Smooth muscle cell (in vitro differentiated cells): ENCODE results near the gene TREH. TPM values are rescaled to one million over a fixed set of nuclear protein-coding genes. Genes with fewer than 3 reads are reported as not detected.

Source experiments
- DNase-seq: peaks from one replicate; lab custom pipeline; 2025; ENCODE audit not compliant: unreplicated experiment; lab: John Stamatoyannopoulos, UW
- H2AFZ ChIP-seq: fragments of 200-600 bp; sonication (generic); 2 replicates; pipeline ENCODE4 v1.6.0; 2016; ENCODE audit warnings: antibody characterized with exemption, low read depth, mild to moderate bottlenecking
- H3F3A ChIP-seq: fragments of 200-600 bp; sonication (generic); 2 replicates; pipeline ENCODE4 v1.6.0; 2017; ENCODE audit warnings: antibody characterized with exemption, low read depth
- H3K27ac ChIP-seq: fragments of 200-600 bp; sonication (generic); 2 replicates; pipeline ENCODE4 v1.5.1; 2016; ENCODE audit warnings: low read depth, mild to moderate bottlenecking
- H3K27me3 ChIP-seq: fragments of 200-600 bp; sonication (generic); 2 replicates; pipeline ENCODE4 v1.6.1; 2016; ENCODE audit warnings: low read depth, mild to moderate bottlenecking
- H3K36me3 ChIP-seq: fragments of 200-600 bp; sonication (generic); 2 replicates; pipeline ENCODE4 v1.5.1; 2016; ENCODE audit warnings: low read depth
- H3K4me1 ChIP-seq: fragments of 200-600 bp; sonication (generic); 2 replicates; pipeline ENCODE4 v1.5.1; 2016; ENCODE audit warnings: low read depth
- H3K4me2 ChIP-seq: fragments of 200-600 bp; sonication (generic); 2 replicates; pipeline ENCODE4 v1.6.0; 2016; ENCODE audit warnings: mild to moderate bottlenecking
- H3K4me3 ChIP-seq: fragments of 200-600 bp; sonication (generic); 2 replicates; pipeline ENCODE4 v1.5.1; 2016; ENCODE audit warnings: mild to moderate bottlenecking
- H3K79me2 ChIP-seq: fragments of 200-600 bp; sonication (generic); 2 replicates; pipeline ENCODE4 v1.6.0; 2016; ENCODE audit warnings: low read depth, mild to moderate bottlenecking
- H3K9ac ChIP-seq: fragments of 200-600 bp; sonication (generic); 2 replicates; pipeline ENCODE4 v1.6.0; 2016; ENCODE audit warnings: low read depth
- H3K9me3 ChIP-seq: fragments of 200-600 bp; sonication (generic); replicated peaks from 2 replicates; pipeline ENCODE4 v1.5.1; 2016; ENCODE audit warnings: low read depth
- H4K20me1 ChIP-seq: fragments of 200-600 bp; sonication (generic); 2 replicates; pipeline ENCODE4 v1.6.0; 2016; ENCODE audit warnings: low read depth
- WGBS: methylation state at CpG from one replicate; pipeline ENCODE4 v1.1.7; 2016; ENCODE audit warnings: low lambda C conversion rate; 5-methylcytosine and 5-hydroxymethylcytosine counted together
- polyA plus RNA-seq: library from polyadenylated mRNA; unstranded; fragments of >200 nt; fragmentation: Nextera tagmentation; extraction: Ambion mirVana; gene quantifications from 2 replicates; pipeline ENCODE4 v1.2.1, GENCODE V29; 2016
- total RNA-seq: library from RNA; depleted of rRNA; stranded (reverse); fragments of >200 nt; gene quantifications from 2 replicates; pipeline ENCODE4 v1.2.3, GENCODE V29; 2014
- TF ChIP-seq, protein P1 (sequence below): fragments of 200-600 bp; sonication (generic); IDR thresholded peaks from 2 replicates; pipeline ENCODE4 v1.5.1; 2017; ENCODE audit warnings: borderline replicate concordance, mild to moderate bottlenecking, antibody characterized with exemption; ENCODE audit not compliant: insufficient read depth, poor library complexity, severe bottlenecking

Gene TREH
- total and polyA plus RNA-seq, 2 experiments from 2014 or later = 0.49 TPM; not detected in 1

DNA sequence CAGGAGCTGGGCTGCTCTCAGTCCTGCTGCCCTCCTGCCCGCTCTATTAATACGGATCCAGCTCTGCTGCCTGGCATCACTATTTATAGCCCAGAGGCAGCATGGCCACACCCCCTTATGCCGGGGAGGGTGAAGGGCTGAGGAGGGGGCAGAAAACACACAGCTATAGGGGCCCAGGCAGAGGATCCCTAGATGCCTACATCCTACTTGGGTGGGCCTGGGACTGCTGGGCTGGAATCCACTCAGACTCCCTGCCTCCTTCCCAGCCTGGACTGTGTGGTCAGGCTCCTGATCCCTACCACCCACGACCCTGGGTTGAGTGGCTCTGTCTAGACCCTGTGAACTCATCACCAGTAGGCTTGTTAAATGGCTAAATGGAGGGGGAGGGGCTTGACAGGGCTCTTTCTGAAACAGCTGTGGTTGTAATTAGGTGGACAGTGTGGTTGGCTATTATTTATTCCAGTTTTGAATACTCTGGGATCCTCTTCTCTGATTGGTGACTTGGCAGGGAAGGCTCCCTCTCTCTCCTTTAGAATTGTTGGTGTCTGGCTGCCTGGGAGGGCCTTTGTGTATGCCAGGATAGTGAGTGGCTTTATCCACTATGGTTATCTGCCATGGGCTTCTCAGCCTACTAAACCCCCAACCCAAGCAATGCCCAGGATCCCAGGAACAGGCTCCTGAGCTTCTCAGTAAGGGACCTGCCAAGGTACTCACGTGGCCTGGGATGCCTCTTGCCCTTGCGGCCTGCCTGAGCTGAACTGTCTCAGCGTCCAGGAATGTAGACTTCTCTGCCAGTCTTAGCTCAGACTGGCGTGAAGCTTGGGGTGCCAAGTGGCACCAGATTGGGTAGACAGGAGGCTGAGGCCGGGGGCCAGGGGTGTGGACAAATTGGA, 56.8 kb downstream of the TREH start:
- DNase-seq = peak; percentile 84
- peaks cover 49% of the 10 kb centered on the region for H4K20me1 ChIP-seq
- H3K36me3 ChIP-seq = no peaks in the 10 kb centered on the region
- peaks cover 26% of the 10 kb centered on the region for H3K79me2 ChIP-seq
- peak overlapping the region; percentile 91 for H3K4me2 ChIP-seq
- H3K27me3 ChIP-seq = no peaks in the 10 kb centered on the region
- peak overlapping the region; percentile 89 for H3K9ac ChIP-seq
- peaks cover 20% of the 10 kb centered on the region for H3F3A ChIP-seq
- peaks cover 30% of the 10 kb centered on the region for H3K4me1 ChIP-seq
- TF ChIP-seq, protein P1, sequence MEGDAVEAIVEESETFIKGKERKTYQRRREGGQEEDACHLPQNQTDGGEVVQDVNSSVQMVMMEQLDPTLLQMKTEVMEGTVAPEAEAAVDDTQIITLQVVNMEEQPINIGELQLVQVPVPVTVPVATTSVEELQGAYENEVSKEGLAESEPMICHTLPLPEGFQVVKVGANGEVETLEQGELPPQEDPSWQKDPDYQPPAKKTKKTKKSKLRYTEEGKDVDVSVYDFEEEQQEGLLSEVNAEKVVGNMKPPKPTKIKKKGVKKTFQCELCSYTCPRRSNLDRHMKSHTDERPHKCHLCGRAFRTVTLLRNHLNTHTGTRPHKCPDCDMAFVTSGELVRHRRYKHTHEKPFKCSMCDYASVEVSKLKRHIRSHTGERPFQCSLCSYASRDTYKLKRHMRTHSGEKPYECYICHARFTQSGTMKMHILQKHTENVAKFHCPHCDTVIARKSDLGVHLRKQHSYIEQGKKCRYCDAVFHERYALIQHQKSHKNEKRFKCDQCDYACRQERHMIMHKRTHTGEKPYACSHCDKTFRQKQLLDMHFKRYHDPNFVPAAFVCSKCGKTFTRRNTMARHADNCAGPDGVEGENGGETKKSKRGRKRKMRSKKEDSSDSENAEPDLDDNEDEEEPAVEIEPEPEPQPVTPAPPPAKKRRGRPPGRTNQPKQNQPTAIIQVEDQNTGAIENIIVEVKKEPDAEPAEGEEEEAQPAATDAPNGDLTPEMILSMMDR = no peak
- peak overlapping the region; percentile 99 for H3K27ac ChIP-seq
- WGBS = 23% methylated on average over 9 of the region's 9 CpGs
- no peaks in the 10 kb centered on the region for H3K9me3 ChIP-seq
- H2AFZ ChIP-seq = no peak overlapping the region
- peak overlapping the region; percentile 72 for H3K4me3 ChIP-seq

DNA sequence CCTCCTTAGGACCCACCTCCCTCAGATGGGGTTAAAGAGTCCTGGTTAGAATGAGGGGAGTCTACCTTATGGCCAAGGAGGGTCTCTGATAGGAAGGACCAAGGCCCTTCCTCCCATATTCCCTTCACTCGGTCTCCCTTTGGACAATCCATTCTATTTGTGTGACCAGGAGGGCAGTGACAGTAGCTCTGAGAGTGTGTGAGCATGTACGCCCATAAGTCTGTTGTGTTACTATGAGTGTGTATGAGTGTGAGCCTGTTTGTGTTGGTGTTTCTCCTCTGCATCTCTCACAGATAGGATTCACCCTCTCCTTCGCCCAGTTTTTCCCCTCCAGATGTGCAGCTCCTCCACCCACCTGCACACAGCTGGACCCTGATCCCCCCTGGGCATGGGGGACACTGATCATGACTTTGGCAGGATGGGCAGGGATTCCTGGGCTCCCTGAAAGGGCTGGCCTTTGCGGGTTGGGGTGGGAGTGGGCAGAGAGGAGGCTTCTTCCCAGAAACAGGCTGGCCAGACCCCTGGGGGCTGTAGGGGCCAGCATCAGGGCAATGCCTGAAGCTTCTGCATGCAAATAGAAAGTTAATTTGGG, 57.6 kb downstream of the TREH start:
- peaks cover 42% of the 10 kb centered on the region for H4K20me1 ChIP-seq
- DNase-seq = no peak

DNA sequence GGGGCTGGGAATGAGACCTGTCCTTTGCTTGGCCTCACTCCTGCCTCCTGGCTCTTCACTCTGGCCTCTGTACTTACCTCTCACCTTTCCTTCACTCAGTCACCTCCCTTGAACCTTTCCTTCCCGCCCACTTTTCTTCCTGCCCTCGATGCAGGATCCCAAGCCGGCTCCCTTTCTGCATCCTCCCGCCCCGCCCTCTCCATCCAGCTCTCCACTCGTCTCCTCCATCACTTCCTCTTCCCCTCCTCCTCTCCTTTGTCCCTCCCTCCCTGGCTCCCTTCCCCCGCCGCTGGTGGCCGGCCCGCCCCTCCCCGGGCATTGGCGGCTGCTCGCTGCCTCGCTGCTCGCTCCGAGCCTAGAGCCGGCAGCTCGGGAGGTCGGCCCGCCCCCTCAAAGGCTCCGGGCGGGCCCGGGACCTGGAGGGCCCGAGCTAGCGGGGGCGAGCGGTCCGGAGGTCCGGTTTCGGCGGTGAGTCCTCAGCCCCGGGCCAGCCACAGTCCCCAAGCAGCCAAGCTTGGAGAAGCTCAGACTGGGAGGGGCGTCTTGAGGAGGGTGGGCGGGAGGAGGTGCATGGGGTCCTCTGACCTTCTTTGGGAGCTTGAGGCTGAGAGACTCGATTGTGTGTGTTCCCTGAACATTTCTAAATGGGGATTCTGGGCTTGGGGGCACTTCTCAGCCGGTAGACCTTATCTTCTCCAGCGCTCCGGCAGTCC, 58.2 kb downstream of the TREH start:
- peak; percentile 58 for DNase-seq
- Histone ChIP-seq H3F3A (peaks cover 27% of the 10 kb centered on the region), H4K20me1 (peaks cover 35% of the 10 kb centered on the region), H2AFZ (no peak overlapping the region), H3K79me2 (peaks cover 26% of the 10 kb centered on the region), H3K9me3 (no peaks in the 10 kb centered on the region), H3K36me3 (no peaks in the 10 kb centered on the region), H3K4me3 (peak overlapping the region; percentile 72), H3K27me3 (no peaks in the 10 kb centered on the region), H3K27ac (peak overlapping the region; percentile 99), H3K9ac (peak overlapping the region; percentile 89), H3K4me1 (peaks cover 37% of the 10 kb centered on the region), H3K4me2 (peak overlapping the region; percentile 91)
- WGBS = 2% methylated on average over 18 of the region's 38 CpGs
- TF ChIP-seq, protein P1 = no peak

More for the DNA sequence above, 57.6 kb downstream of the TREH start:
- peak overlapping the region; percentile 72 for H3K4me3 ChIP-seq
- no peak overlapping the region for H2AFZ ChIP-seq
- H3F3A ChIP-seq = peaks cover 27% of the 10 kb centered on the region
- H3K9me3 ChIP-seq = no peaks in the 10 kb centered on the region
- H3K79me2 ChIP-seq = peaks cover 26% of the 10 kb centered on the region
- peaks cover 34% of the 10 kb centered on the region for H3K4me1 ChIP-seq
- peak overlapping the region; percentile 91 for H3K4me2 ChIP-seq
- TF ChIP-seq, protein P1 = no peak
- H3K9ac ChIP-seq = peak overlapping the region; percentile 89
- H3K27ac ChIP-seq = peak overlapping the region; percentile 99
- no peaks in the 10 kb centered on the region for H3K27me3 ChIP-seq
- WGBS = 25% methylated on average over 4 of the region's 4 CpGs
- H3K36me3 ChIP-seq = no peaks in the 10 kb centered on the region
